ENCODE data around the gene ACTR2.

The ACTR2 gene

DNA sequence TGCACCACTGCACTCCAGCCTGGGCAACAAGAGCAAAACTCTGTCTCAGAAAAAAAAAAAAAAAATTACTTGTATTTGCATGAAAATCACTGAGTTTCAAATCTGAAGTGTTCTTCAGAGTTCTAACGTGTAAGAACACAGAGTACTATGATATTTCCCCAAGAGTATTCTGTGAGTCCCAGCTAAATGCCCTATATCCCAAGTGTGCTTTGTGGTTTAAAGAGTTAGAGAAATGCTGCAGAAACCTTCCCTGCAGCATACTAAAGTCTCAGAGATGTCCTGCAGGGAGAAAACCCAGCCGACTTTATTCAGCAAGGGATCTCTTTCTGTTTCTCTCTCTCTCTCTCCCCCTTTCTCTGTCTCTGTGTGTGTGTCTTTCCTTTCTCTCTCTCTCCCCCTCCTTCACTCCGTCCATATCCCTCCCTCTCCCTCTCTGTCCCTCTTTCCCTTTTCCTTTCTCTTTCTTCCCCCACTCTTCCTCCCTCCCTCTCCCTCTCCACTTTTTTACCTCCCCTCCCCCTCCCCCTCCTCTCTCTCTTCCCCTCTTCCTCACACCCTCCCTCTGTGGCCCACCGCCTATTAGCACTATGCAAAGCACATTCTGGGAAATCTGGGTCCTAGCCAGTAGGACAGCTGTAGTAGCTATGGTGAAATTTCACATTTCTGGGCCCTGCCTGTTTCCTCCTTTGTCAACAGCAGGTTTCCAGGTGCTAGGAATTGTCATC is 54.2 kb downstream of the ACTR2 start:
- DNase-seq (ENCODE audit: low read depth): no peak
- TF ChIP-seq, protein P1, sequence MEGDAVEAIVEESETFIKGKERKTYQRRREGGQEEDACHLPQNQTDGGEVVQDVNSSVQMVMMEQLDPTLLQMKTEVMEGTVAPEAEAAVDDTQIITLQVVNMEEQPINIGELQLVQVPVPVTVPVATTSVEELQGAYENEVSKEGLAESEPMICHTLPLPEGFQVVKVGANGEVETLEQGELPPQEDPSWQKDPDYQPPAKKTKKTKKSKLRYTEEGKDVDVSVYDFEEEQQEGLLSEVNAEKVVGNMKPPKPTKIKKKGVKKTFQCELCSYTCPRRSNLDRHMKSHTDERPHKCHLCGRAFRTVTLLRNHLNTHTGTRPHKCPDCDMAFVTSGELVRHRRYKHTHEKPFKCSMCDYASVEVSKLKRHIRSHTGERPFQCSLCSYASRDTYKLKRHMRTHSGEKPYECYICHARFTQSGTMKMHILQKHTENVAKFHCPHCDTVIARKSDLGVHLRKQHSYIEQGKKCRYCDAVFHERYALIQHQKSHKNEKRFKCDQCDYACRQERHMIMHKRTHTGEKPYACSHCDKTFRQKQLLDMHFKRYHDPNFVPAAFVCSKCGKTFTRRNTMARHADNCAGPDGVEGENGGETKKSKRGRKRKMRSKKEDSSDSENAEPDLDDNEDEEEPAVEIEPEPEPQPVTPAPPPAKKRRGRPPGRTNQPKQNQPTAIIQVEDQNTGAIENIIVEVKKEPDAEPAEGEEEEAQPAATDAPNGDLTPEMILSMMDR (IDR thresholded peaks at IDR 0.05; ENCODE audit: low read depth, low read length): no peak
- TF ChIP-seq POLR2A (IDR thresholded peaks at IDR 0.05; ENCODE audit: extremely low read depth, insufficient read length): no peak
- TF ChIP-seq, protein P2, sequence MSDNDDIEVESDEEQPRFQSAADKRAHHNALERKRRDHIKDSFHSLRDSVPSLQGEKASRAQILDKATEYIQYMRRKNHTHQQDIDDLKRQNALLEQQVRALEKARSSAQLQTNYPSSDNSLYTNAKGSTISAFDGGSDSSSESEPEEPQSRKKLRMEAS (IDR thresholded peaks at IDR 0.05; ENCODE audit: low read depth, low read length): no peak
- no peak for TF ChIP-seq MYC (IDR thresholded peaks at IDR 0.05; ENCODE audit: low read depth, low read length)
- H3K4me3 ChIP-seq (ENCODE audit: low read depth, low read length): no peak overlapping the region

DNA sequence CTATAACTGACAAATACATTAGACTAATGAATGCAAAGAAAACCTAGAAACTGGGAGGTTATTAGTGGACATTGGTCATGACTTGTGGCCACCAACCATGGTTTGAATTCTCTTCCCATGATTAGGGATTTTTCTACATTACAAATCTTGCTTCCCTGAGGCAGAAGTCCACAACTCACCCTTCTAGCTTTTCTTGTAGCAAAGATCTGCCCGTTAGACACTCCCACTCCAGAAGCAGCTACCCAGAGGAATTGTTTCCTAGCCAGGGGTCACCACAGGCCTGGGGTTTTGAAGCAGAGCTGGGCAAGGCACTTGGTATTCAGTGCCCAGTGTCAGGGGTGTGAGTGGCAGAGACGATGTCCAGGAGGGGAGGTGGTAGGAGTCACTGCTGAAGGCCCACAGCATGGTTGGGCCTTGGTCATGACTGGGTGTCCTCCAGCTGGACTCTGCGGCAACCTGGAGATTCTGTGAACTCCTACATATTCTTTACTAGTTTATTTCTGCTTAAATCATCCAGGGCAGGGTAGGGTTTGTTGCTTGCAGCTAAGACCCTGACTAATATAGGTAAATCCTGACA is 54.9 kb downstream of the ACTR2 start:
- TF ChIP-seq MYC (IDR thresholded peaks at IDR 0.05; ENCODE audit: low read depth, low read length) (no peak), POLR2A (IDR thresholded peaks at IDR 0.05; ENCODE audit: extremely low read depth, insufficient read length) (no peak)
- TF ChIP-seq, protein P1 (IDR thresholded peaks at IDR 0.05; ENCODE audit: low read depth, low read length): no peak
- TF ChIP-seq, protein P2 (IDR thresholded peaks at IDR 0.05; ENCODE audit: low read depth, low read length): no peak
- DNase-seq (ENCODE audit: low read depth): no peak

DNA sequence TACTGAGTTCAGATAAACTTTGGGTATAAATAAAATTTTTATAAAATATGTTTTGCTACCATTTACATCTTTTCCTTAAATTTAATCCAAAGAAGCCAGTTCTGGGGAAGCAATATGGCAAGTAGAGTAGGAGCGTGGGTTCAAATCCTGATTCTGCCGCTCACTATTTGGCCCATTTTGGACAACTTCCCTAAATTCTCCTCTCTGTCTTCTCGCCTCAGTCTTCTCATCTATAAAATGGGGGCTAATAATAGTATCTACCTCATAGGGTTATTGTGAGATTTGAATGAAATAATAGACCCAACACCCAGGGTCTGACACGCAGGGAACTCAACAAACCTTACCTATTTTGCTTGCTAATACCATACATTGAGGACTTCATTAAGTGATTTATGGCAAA is 59.7 kb downstream of the ACTR2 start:
- no peak for DNase-seq (ENCODE audit: low read depth)
- TF ChIP-seq MYC (IDR thresholded peaks at IDR 0.05; ENCODE audit: low read depth, low read length): no peak
- TF ChIP-seq, protein P2 (IDR thresholded peaks at IDR 0.05; ENCODE audit: low read depth, low read length): no peak
- no peak overlapping the region for H3K4me3 ChIP-seq (ENCODE audit: low read depth, low read length)

More for the DNA sequence above, 54.9 kb downstream of the ACTR2 start:
- no peak overlapping the region for H3K4me3 ChIP-seq (ENCODE audit: low read depth, low read length)

DNA sequence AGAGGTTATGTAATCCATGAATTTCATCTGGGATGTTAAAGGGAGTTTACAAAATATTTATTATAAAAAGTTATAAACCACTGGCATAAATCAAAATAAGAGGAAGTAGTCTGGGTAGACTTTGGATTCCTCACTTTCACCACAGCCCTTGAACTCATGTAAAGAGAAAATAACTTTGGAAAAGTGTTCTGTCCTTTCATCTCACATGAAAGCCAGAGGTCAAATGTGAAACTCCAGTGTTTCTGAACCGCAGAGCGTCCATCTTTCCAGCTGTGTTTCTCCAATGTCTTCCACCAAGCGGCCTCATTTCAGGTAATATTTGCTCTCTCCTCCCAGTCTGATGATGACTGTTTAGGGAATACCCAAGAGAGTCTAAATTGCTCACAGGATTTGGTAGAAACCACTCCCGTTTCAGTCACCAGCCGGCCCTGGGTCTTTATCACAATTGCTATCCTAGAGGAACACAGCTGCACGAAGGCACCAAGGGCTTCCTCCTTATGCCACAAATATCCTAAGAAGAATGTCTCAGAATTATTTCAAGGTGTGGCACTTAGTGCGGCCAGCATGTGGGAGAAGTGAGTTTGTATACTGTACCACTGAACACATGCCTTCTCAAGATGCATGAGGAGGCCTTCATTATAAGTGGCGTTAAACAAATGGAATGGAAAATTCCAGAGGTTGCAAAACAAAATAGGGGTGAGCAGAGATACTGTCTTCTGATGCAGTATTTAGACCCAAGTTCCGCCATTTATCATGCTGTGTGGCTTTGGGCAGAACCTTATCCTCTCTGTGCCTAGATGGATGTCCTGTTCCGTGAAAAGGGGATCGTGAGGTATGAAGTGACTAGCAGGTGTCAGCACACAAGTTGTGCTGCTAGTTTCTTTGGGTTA is 63.8 kb downstream of the ACTR2 start:
- TF ChIP-seq, protein P1 (IDR thresholded peaks at IDR 0.05; ENCODE audit: low read depth, low read length): no peak
- TF ChIP-seq, protein P2 (IDR thresholded peaks at IDR 0.05; ENCODE audit: low read depth, low read length): no peak
- TF ChIP-seq MYC (IDR thresholded peaks at IDR 0.05; ENCODE audit: low read depth, low read length): no peak
- no peak for TF ChIP-seq POLR2A (IDR thresholded peaks at IDR 0.05; ENCODE audit: extremely low read depth, insufficient read length)
- no peak overlapping the region for H3K4me3 ChIP-seq (ENCODE audit: low read depth, low read length)
- no peak for DNase-seq (ENCODE audit: low read depth)

- H3K4me3 ChIP-seq (ENCODE audit: low read depth, low read length): no peak overlapping the region
- TF ChIP-seq, protein P2 (IDR thresholded peaks at IDR 0.05; ENCODE audit: low read depth, low read length): no peak
- TF ChIP-seq POLR2A (IDR thresholded peaks at IDR 0.05; ENCODE audit: extremely low read depth, insufficient read length): no peak
- TF ChIP-seq, protein P1 (IDR thresholded peaks at IDR 0.05; ENCODE audit: low read depth, low read length): no peak
- TF ChIP-seq MYC (IDR thresholded peaks at IDR 0.05; ENCODE audit: low read depth, low read length): no peak
- no peak for DNase-seq (ENCODE audit: low read depth)
These were observed 64.4 kb downstream of the ACTR2 start for GRCh38 chr2:65292106-65292400.
